Trophoblast cell (in vitro differentiated cells and primary cell): ENCODE measurements around the gene ERAP2.

Experiments
- DNase-seq, 2 donors: peaks; one replicate each; pipeline ENCODE4 v3.0.0-alpha.2; 2016
- H2AFZ ChIP-seq: 2 replicates; pipeline ENCODE4 v1.6.1; 2013; ENCODE audit warnings: low read length, moderate library complexity, mild to moderate bottlenecking; ENCODE audit not compliant: insufficient read depth, poor library complexity
- H2AK5ac ChIP-seq: 2 replicates; pipeline ENCODE4 v1.6.1; 2013; ENCODE audit warnings: mild to moderate bottlenecking, low read length
- H2BK120ac ChIP-seq: 2 replicates; pipeline ENCODE4 v1.6.1; 2013; ENCODE audit warnings: low read length, mild to moderate bottlenecking, moderate library complexity; ENCODE audit not compliant: insufficient read depth, poor library complexity
- H2BK12ac ChIP-seq: 2 replicates; pipeline ENCODE4 v1.6.1; 2013; ENCODE audit warnings: mild to moderate bottlenecking, low read length, moderate library complexity
- H2BK5ac ChIP-seq: 2 replicates; pipeline ENCODE4 v1.6.1; 2013; ENCODE audit warnings: low read length, low read depth, moderate library complexity, mild to moderate bottlenecking; ENCODE audit not compliant: poor library complexity
- H3K14ac ChIP-seq: 2 replicates; pipeline ENCODE4 v1.6.1; 2013; ENCODE audit warnings: mild to moderate bottlenecking, low read length
- H3K18ac ChIP-seq: 2 replicates; pipeline ENCODE4 v1.6.1; 2013; ENCODE audit warnings: mild to moderate bottlenecking, low read length
- H3K23ac ChIP-seq: 2 replicates; pipeline ENCODE4 v1.6.1; 2013; ENCODE audit warnings: low read length
- H3K27ac ChIP-seq: 2 replicates; pipeline ENCODE4 v1.5.1; 2013; ENCODE audit warnings: low read depth, mild to moderate bottlenecking, inconsistent platforms, low read length, moderate library complexity
- H3K27me3 ChIP-seq: 2 replicates; pipeline ENCODE4 v1.6.1; 2013; ENCODE audit warnings: inconsistent platforms, mild to moderate bottlenecking, low read length, moderate library complexity; ENCODE audit not compliant: insufficient read depth
- H3K36me3 ChIP-seq, 2 experiments: 1 replicate in 1 of 2; 2 replicates in 1 of 2; pipeline ENCODE4 v1.6.1; 2013; ENCODE audit warnings: low read length in 2 of 2, mild to moderate bottlenecking in 2 of 2, moderate library complexity in 1 of 2; ENCODE audit not compliant: insufficient read depth in 2 of 2, control insufficient read depth in 1 of 2
- H3K4ac ChIP-seq: 2 replicates; pipeline ENCODE4 v1.6.1; 2013; ENCODE audit warnings: low read depth, mild to moderate bottlenecking, low read length, moderate library complexity
- H3K4me1 ChIP-seq, 2 experiments: 1 replicate in 1 of 2; 2 replicates in 1 of 2; pipeline ENCODE4 v1.6.1; 2013; ENCODE audit warnings: low read length in 2 of 2, mild to moderate bottlenecking in 2 of 2, moderate library complexity in 1 of 2; ENCODE audit not compliant: insufficient read depth in 2 of 2, control insufficient read depth in 1 of 2
- H3K4me2 ChIP-seq: 2 replicates; pipeline ENCODE4 v1.6.1; 2013; ENCODE audit warnings: inconsistent platforms, mild to moderate bottlenecking, low read length, moderate library complexity
- H3K4me3 ChIP-seq: 2 replicates; pipeline ENCODE4 v1.5.1; 2013; ENCODE audit warnings: mild to moderate bottlenecking, low read depth, low read length, inconsistent platforms
- H3K79me1 ChIP-seq: one replicate; pipeline ENCODE4 v1.6.1; 2013; ENCODE audit warnings: low read length
- H3K79me2 ChIP-seq: 2 replicates; pipeline ENCODE4 v1.6.1; 2013; ENCODE audit warnings: low read length, mild to moderate bottlenecking; ENCODE audit not compliant: control insufficient read depth, insufficient read depth, poor library complexity
- H3K9ac ChIP-seq: 2 replicates; pipeline ENCODE4 v1.6.1; 2013; ENCODE audit warnings: mild to moderate bottlenecking, low read length
- H3K9me3 ChIP-seq: 2 replicates; pipeline ENCODE4 v1.6.1; 2013; ENCODE audit warnings: low read depth, mild to moderate bottlenecking, control low read depth, inconsistent platforms, low read length; ENCODE audit not compliant: insufficient read depth
- H4K12ac ChIP-seq: 2 replicates; pipeline ENCODE4 v1.6.1; 2013; ENCODE audit warnings: low read depth, mild to moderate bottlenecking, low read length, moderate library complexity
- H4K8ac ChIP-seq: 2 replicates; pipeline ENCODE4 v1.6.1; 2013; ENCODE audit warnings: low read depth, mild to moderate bottlenecking, low read length, moderate library complexity
- H4K91ac ChIP-seq: one replicate; pipeline ENCODE4 v1.6.1; 2013; ENCODE audit warnings: low read depth, mild to moderate bottlenecking, low read length, moderate library complexity
- WGBS: extraction: QIAGEN DNeasy Blood & Tissue Kit; methylation state at CpG from one replicate; pipeline ENCODE4 v1.1.7; 2013; ENCODE audit warnings: missing lambda C conversion rate; ENCODE audit not compliant: insufficient read length, insufficient coverage; ENCODE audit errors: extremely low coverage; 5-methylcytosine and 5-hydroxymethylcytosine counted together

The ERAP2 gene

DNA sequence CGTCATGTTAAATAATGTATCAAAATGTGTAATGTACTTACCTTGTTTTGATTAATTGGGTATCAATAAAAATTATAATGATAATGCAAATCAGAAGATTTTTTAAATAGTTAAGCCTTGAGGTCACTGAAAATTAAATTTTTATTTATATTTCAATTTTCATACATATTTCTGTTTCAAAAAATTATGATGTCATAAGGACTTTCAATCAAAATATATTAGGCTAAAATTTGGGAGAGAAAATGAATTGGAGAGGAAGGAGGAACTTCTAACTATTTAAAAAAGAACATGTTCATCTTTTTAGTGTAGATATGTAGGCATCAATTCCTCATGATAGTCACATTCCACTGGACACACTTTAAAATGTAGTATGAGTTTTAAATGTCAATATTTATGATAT, 39.5 kb upstream of the ERAP2 start:
- H3K4me3 ChIP-seq = no peak overlapping the region
- H2AK5ac ChIP-seq = no peak overlapping the region
- H3K23ac ChIP-seq = no peak overlapping the region
- H2BK12ac ChIP-seq = no peak overlapping the region
- H4K12ac ChIP-seq = no peak overlapping the region
- H2AFZ ChIP-seq = no peak overlapping the region
- H3K79me2 ChIP-seq = no peaks in the 10 kb centered on the region
- no peak overlapping the region for H3K4me2 ChIP-seq
- no CpG with 5 or more reads among the region's 1 CpG for WGBS
- no peaks in the 10 kb centered on the region for H3K79me1 ChIP-seq
- no peak for DNase-seq
- no peak overlapping the region for H3K18ac ChIP-seq
- H3K9me3 ChIP-seq = no peaks in the 10 kb centered on the region
- no peak overlapping the region for H4K91ac ChIP-seq
- H3K27ac ChIP-seq = no peak overlapping the region
- H2BK5ac ChIP-seq = no peak overlapping the region
- no peak overlapping the region for H3K9ac ChIP-seq
- H3K27me3 ChIP-seq = no peaks in the 10 kb centered on the region
- H3K36me3 ChIP-seq = no peaks in the 10 kb centered on the region
- H3K4ac ChIP-seq = no peak overlapping the region
- H3K4me1 ChIP-seq = peaks cover 0 to 2% of the 10 kb centered on the region in 2 experiments
- no peak overlapping the region for H2BK120ac ChIP-seq
- H3K14ac ChIP-seq = no peak overlapping the region
- no peak overlapping the region for H4K8ac ChIP-seq

DNA sequence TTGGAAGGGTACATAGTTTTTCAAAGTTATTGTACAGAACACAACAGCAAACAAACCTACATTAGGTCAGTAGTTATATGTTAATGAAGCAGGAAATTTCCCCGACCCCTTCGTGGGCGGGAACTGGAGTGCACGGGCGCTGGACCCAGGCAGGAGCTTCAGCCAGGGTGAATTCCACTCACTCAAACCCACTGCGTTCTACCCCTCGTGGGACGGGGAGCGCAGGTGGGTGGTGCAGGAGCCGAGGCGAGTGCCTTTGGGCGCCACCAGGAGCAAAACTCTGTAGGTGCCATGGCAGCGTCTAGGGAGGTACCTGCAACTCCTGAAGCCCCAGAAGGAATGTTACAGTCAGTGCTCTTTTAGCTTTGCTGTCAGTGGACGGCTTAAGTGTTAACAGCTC, 39.0 kb upstream of the ERAP2 start:
- H4K12ac ChIP-seq = no peak overlapping the region
- H2BK120ac ChIP-seq = no peak overlapping the region
- H2AFZ ChIP-seq = no peak overlapping the region
- H3K79me2 ChIP-seq = no peaks in the 10 kb centered on the region
- no peaks in the 10 kb centered on the region for H3K27me3 ChIP-seq
- H3K14ac ChIP-seq = no peak overlapping the region
- no peak overlapping the region for H3K18ac ChIP-seq
- no peak overlapping the region for H3K27ac ChIP-seq
- H2BK12ac ChIP-seq = no peak overlapping the region
- H3K9ac ChIP-seq = no peak overlapping the region
- H2BK5ac ChIP-seq = no peak overlapping the region
- WGBS = no CpG with 5 or more reads among the region's 14 CpGs
- no peak overlapping the region for H4K8ac ChIP-seq
- H3K9me3 ChIP-seq = no peaks in the 10 kb centered on the region
- no peak overlapping the region for H4K91ac ChIP-seq
- no peak overlapping the region for H3K4me2 ChIP-seq
- no peaks in the 10 kb centered on the region for H3K36me3 ChIP-seq
- no peaks in the 10 kb centered on the region for H3K79me1 ChIP-seq
- H3K4me3 ChIP-seq = no peak overlapping the region
- no peak overlapping the region for H2AK5ac ChIP-seq
- no peak overlapping the region for H3K4ac ChIP-seq
- H3K23ac ChIP-seq = no peak overlapping the region
- no peak for DNase-seq
- peaks cover 0 to 2% of the 10 kb centered on the region in 2 experiments for H3K4me1 ChIP-seq

- Histone ChIP-seq H3K27me3 (no peaks in the 10 kb centered on the region), H2BK5ac (no peak overlapping the region), H2BK120ac (no peak overlapping the region), H3K36me3 (no peaks in the 10 kb centered on the region), H3K4me2 (no peak overlapping the region), H3K4me3 (no peak overlapping the region), H4K91ac (no peak overlapping the region), H3K79me1 (no peaks in the 10 kb centered on the region), H3K4me1 (peaks cover 2 to 4% of the 10 kb centered on the region in 2 experiments), H3K79me2 (no peaks in the 10 kb centered on the region), H3K23ac (no peak overlapping the region), H2AK5ac (no peak overlapping the region), H3K14ac (no peak overlapping the region), H3K9me3 (no peaks in the 10 kb centered on the region), H2BK12ac (no peak overlapping the region), H2AFZ (no peak overlapping the region), H3K9ac (no peak overlapping the region), H3K4ac (no peak overlapping the region), H3K27ac (no peak overlapping the region), H4K12ac (no peak overlapping the region), H4K8ac (no peak overlapping the region), H3K18ac (no peak overlapping the region)
- WGBS = no CpG with 5 or more reads among the region's 2 CpGs
- peak; percentile 31 to 46 for DNase-seq
Observed at GRCh38 chr5:96838201-96839070, 37.9 kb upstream of the ERAP2 start.

DNA sequence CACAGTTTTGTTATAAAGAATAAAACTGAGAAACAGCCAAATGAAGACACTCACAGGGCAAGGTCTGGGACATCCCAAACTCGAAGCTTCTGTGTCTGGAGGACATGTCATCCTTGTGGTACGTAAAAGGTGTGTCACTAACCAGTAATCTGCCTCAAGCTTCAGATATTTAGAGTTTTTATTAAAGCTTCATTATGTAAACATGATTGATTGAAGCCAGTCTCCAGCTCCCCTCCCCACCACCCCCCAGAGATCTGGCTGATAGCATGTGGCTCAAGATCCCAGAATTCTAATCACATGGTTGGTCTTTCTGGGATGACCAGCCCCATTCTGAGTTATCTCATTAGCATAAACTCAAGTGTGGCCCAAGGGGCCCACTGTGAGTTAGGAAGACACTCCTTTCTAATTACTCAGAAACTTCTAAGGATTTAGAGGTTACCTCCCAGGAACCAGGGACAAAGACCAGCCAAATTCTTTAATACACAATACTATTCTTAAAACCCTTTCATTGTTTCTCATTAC, 37.2 kb upstream of the ERAP2 start:
- Histone ChIP-seq H3K36me3 (no peaks in the 10 kb centered on the region), H4K12ac (no peak overlapping the region), H2BK5ac (no peak overlapping the region), H3K9ac (no peak overlapping the region), H2BK12ac (no peak overlapping the region), H3K79me1 (no peaks in the 10 kb centered on the region), H2AK5ac (no peak overlapping the region), H2BK120ac (no peak overlapping the region), H3K18ac (no peak overlapping the region), H3K27me3 (no peaks in the 10 kb centered on the region), H3K4me3 (no peak overlapping the region), H3K4me1 (peaks cover 7 to 8% of the 10 kb centered on the region in 2 experiments), H3K9me3 (no peaks in the 10 kb centered on the region), H2AFZ (no peak overlapping the region), H3K14ac (no peak overlapping the region), H3K4ac (no peak overlapping the region), H4K8ac (no peak overlapping the region), H3K27ac (no peak overlapping the region), H3K4me2 (no peak overlapping the region), H4K91ac (no peak overlapping the region), H3K79me2 (no peaks in the 10 kb centered on the region), H3K23ac (no peak overlapping the region)
- no CpG with 5 or more reads among the region's 2 CpGs for WGBS
- DNase-seq = peak; percentile 35 to 64
